Measurements from ENCODE around the gene AOPEP.

DNA sequence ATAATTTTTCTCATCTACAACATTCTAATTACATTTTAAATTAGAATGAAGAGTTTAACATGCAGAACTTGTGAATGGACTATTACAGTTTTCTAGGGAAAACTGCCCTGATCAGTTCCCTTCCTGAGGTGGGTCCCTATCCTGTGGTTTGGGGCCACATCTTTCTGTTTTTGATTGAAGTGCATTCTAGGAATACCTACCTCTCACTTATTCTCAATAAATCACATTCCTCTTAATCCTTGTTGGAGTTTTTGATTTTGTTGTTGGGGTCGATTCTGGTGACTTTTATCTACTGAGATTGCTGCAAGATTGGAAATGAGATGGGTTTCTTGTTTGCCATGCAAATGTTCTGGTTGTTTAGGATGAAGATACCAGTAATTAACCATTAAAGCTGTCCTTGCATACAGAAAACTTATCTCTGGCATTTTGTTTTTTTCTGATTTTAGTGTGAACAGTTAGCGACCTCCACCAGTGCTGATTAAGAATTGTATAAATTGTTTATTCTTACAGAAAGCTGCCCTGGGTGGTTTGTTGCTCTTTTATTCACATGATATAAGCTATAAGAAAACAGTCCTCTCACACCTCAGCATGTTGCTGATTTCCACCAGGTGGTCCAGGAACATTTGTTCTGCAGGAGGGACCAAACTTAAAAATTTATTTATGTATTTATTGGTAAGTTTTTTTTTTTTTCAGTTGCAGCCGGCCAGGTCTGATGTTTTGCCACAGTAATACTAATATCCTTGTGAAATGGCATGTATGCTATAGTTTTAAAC, 321.1 kb downstream of the AOPEP start:
- no peak for TF ChIP-seq CTCF (IDR thresholded peaks at IDR 0.05)
- TF ChIP-seq POLR2A (IDR thresholded peaks at IDR 0.05) = no peak
- TF ChIP-seq EP300 (IDR thresholded peaks at IDR 0.05) = no peak
